Nephron (organoid): ENCODE data around the gene NIFK.
A peak's percentile ranks its signal among the peaks of the same experiment; 100 is the strongest.
"Not testable (repeated sequence)": the region's sequence is repeated elsewhere in the genome, so short reads cannot be mapped to it uniquely, and the experiment has no call there.

Experiments used
- H3K27ac Mint-ChIP-seq, 3 experiments: 2 replicates each; pipeline ENCODE4 v1.8.0; 2020; ENCODE audit warnings: mixed read lengths in 3 of 3, mild to moderate bottlenecking in 2 of 3, moderate library complexity in 1 of 3
- H3K27me3 Mint-ChIP-seq: 2 replicates; pipeline ENCODE4 v1.8.0; 2021; ENCODE audit warnings: low read depth, mild to moderate bottlenecking, moderate library complexity, mixed read lengths
- H3K36me3 Mint-ChIP-seq: 2 replicates; pipeline ENCODE4 v1.8.0; 2020; ENCODE audit warnings: low read depth, mixed read lengths
- H3K4me1 Mint-ChIP-seq: 2 replicates; pipeline ENCODE4 v1.8.0; 2020; ENCODE audit warnings: mixed read lengths
- H3K4me3 Mint-ChIP-seq, 3 experiments: 2 replicates each; pipeline ENCODE4 v1.8.0; 2020; ENCODE audit warnings: mild to moderate bottlenecking in 3 of 3, mixed read lengths in 3 of 3, moderate library complexity in 2 of 3
- H3K9me3 Mint-ChIP-seq: 2 replicates; pipeline ENCODE4 v1.8.0; 2020; ENCODE audit warnings: mixed read lengths
- CTCF ChIP-seq, 3 experiments: fragments of 200-600 bp; sonication (generic); IDR thresholded peaks; one replicate each; pipeline ENCODE4 v1.5.0; 2021; ENCODE audit warnings: antibody characterized with exemption in 3 of 3; ENCODE audit not compliant: unreplicated experiment in 3 of 3

Gene NIFK

DNA sequence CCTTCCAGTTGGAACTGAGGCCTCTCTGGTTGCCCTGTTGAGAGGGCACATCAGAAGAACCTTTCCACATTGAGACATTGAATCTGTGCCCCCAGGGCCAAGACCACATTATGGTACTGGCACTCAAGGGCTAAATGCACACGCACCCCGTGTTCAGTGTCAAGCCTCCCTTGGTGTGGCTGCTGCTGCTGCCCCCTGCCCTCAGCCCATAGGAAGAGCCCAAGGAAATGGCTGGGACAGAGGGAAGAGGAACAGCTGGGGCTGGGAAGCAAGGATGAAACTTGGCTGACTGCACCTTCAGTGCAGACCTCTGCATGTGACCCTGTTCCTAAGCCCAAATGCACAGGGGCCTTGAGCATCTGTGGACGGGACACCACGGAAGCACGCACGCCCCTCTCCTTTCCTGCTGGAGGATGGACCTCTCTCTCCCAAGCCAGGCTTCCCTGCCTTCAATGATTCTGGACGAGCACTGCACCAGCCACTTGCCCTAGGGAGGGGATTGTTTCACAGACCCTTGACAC is 40.2 kb downstream of the NIFK start:
- no peaks in the 10 kb centered on the region for H3K36me3 Mint-ChIP-seq
- peaks cover 25% of the 10 kb centered on the region for H3K4me1 Mint-ChIP-seq
- H3K27ac Mint-ChIP-seq = peak overlapping the region in 1 of 3 experiments; percentile 44
- TF ChIP-seq CTCF (IDR thresholded peaks at IDR 0.05; ENCODE audit: unreplicated experiment in 3 of 3) = no peak
- H3K9me3 Mint-ChIP-seq = no peaks in the 10 kb centered on the region
- H3K4me3 Mint-ChIP-seq = no peak overlapping the region
- H3K27me3 Mint-ChIP-seq = no peaks in the 10 kb centered on the region

DNA sequence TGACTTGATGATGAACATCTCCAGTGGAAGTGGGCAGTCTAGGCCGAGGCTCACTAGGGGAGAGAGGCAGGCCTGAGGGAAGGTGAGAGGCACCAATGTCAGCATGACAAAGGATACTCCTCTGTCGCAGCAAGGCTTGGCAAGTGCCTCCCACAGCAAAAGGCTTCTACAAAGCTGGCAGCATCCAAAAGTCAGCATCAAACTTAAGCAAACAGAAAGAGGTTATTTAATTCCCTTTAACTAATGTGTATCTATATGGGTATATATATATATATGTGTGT is 41.6 kb downstream of the NIFK start:
- peaks cover 19% of the 10 kb centered on the region for H3K4me1 Mint-ChIP-seq
- H3K9me3 Mint-ChIP-seq = no peaks in the 10 kb centered on the region
- no peaks in the 10 kb centered on the region for H3K27me3 Mint-ChIP-seq
- TF ChIP-seq CTCF (IDR thresholded peaks at IDR 0.05; ENCODE audit: unreplicated experiment in 3 of 3) = no peak
- no peak overlapping the region for H3K4me3 Mint-ChIP-seq
- H3K27ac Mint-ChIP-seq = no peak overlapping the region
- no peaks in the 10 kb centered on the region for H3K36me3 Mint-ChIP-seq

GRCh38 chr2:121694398-121695170 is 42.1 kb downstream of the NIFK start:
- Mint-ChIP-seq H3K27me3 (no peaks in the 10 kb centered on the region), H3K36me3 (no peaks in the 10 kb centered on the region), H3K9me3 (no peaks in the 10 kb centered on the region), H3K27ac (no peak overlapping the region), H3K4me1 (peaks cover 14% of the 10 kb centered on the region), H3K4me3 (no peak overlapping the region)
- TF ChIP-seq CTCF (IDR thresholded peaks at IDR 0.05; ENCODE audit: unreplicated experiment in 3 of 3) = no peak

- not testable (repeated sequence) for H3K9me3 Mint-ChIP-seq, H3K4me3 Mint-ChIP-seq, H3K36me3 Mint-ChIP-seq, H3K4me1 Mint-ChIP-seq, H3K27me3 Mint-ChIP-seq, H3K27ac Mint-ChIP-seq
Measured at GRCh38 chr2:121690572-121690971, 46.1 kb downstream of the NIFK start.

DNA sequence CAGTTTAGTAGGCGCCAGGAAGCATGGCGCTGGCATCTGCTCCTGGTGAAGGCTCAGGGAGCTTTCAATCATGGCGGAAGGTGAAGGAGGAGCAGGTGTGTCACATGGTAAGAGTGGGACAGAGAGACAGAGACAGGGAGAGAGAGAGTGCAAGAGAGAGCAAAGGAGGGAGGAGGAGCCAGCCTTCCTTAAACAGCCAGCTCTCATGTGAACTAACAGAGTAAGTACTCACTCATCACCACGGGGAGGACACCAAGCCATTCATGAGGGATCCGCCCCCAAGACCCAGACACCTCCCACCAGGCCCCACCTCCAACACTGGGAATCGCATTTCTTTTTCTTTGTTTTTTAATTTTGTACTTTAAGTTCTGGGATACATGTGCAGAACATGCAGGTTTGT is 46.6 kb downstream of the NIFK start:
- H3K4me3 Mint-ChIP-seq = no peak overlapping the region
- peaks cover 4% of the 10 kb centered on the region for H3K4me1 Mint-ChIP-seq
- H3K9me3 Mint-ChIP-seq = no peaks in the 10 kb centered on the region
- no peak for TF ChIP-seq CTCF (IDR thresholded peaks at IDR 0.05; ENCODE audit: unreplicated experiment in 3 of 3)
- no peaks in the 10 kb centered on the region for H3K36me3 Mint-ChIP-seq
- no peak overlapping the region for H3K27ac Mint-ChIP-seq
- H3K27me3 Mint-ChIP-seq = no peaks in the 10 kb centered on the region

- TF ChIP-seq CTCF (IDR thresholded peaks at IDR 0.05; ENCODE audit: unreplicated experiment in 3 of 3) = peak in 2 of 3 experiments; percentile 22 to 26
- no peaks in the 10 kb centered on the region for H3K27me3 Mint-ChIP-seq
- H3K36me3 Mint-ChIP-seq = peaks cover under 1% of the 10 kb centered on the region
- peaks cover 5% of the 10 kb centered on the region for H3K4me1 Mint-ChIP-seq
- peak overlapping the region in 1 of 3 experiments; percentile 33 for H3K27ac Mint-ChIP-seq
- H3K9me3 Mint-ChIP-seq = peaks cover under 1% of the 10 kb centered on the region
- no peak overlapping the region for H3K4me3 Mint-ChIP-seq
Measured at GRCh38 chr2:121689356-121689755, 47.3 kb downstream of the NIFK start.
